WERI-Rb-1 (cell line): ENCODE measurements around the gene DHFR2.
"Not testable (repeated sequence)": the region's sequence is repeated elsewhere in the genome, so short reads cannot be mapped to it uniquely, and the experiment has no call there.

Source experiments
- DNase-seq: peaks from one replicate; pipeline ENCODE4 v3.0.0-alpha.2; 2020
- H3K27ac ChIP-seq: fragments of 250-450 bp; sonication (Bioruptor Pico); 2 replicates; pipeline ENCODE4 v1.5.1; 2020; ENCODE audit warnings: mild to moderate bottlenecking, moderate library complexity
- H3K27me3 ChIP-seq: fragments of 250-450 bp; sonication (Bioruptor Pico); 2 replicates; pipeline ENCODE4 v1.5.1; 2021; ENCODE audit warnings: mild to moderate bottlenecking, low read depth, moderate library complexity; ENCODE audit not compliant: insufficient read depth, severe bottlenecking
- H3K36me3 ChIP-seq: fragments of 250-450 bp; sonication (Bioruptor Pico); 2 replicates; pipeline ENCODE4 v1.5.1; 2020; ENCODE audit warnings: mild to moderate bottlenecking, moderate library complexity
- H3K4me3 ChIP-seq: 2 replicates; pipeline ENCODE4 v1.5.1; 2011; ENCODE audit warnings: low read depth, mild to moderate bottlenecking, control low read depth, low read length
- H3K9me3 ChIP-seq: fragments of 250-450 bp; sonication (Bioruptor Pico); 2 replicates; pipeline ENCODE4 v1.5.1; 2021; ENCODE audit warnings: mild to moderate bottlenecking, moderate library complexity; ENCODE audit not compliant: severe bottlenecking
- TF ChIP-seq, protein P1 (sequence below): IDR thresholded peaks from 2 replicates; pipeline ENCODE4 v1.5.1; 2011; ENCODE audit warnings: low read depth, mild to moderate bottlenecking, control low read depth, inconsistent platforms, low read length

Gene DHFR2

GRCh38 chr3:94063496-94064119 is 892 bp upstream of the DHFR2 start:
- peak overlapping the region; percentile 90 for H3K4me3 ChIP-seq
- H3K27me3 ChIP-seq: no peaks in the 10 kb centered on the region
- no peak for DNase-seq
- TF ChIP-seq, protein P1, sequence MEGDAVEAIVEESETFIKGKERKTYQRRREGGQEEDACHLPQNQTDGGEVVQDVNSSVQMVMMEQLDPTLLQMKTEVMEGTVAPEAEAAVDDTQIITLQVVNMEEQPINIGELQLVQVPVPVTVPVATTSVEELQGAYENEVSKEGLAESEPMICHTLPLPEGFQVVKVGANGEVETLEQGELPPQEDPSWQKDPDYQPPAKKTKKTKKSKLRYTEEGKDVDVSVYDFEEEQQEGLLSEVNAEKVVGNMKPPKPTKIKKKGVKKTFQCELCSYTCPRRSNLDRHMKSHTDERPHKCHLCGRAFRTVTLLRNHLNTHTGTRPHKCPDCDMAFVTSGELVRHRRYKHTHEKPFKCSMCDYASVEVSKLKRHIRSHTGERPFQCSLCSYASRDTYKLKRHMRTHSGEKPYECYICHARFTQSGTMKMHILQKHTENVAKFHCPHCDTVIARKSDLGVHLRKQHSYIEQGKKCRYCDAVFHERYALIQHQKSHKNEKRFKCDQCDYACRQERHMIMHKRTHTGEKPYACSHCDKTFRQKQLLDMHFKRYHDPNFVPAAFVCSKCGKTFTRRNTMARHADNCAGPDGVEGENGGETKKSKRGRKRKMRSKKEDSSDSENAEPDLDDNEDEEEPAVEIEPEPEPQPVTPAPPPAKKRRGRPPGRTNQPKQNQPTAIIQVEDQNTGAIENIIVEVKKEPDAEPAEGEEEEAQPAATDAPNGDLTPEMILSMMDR: no peak
- no peaks in the 10 kb centered on the region for H3K9me3 ChIP-seq
- peaks cover 6% of the 10 kb centered on the region for H3K36me3 ChIP-seq
- H3K27ac ChIP-seq: peak overlapping the region; percentile 90

- H3K9me3 ChIP-seq: no peaks in the 10 kb centered on the region
- H3K36me3 ChIP-seq: peaks cover 3% of the 10 kb centered on the region; the same call in 1 of the 2 replicates
- H3K4me3 ChIP-seq: no peak overlapping the region
- H3K27me3 ChIP-seq: no peaks in the 10 kb centered on the region
- TF ChIP-seq, protein P1: no peak
- H3K27ac ChIP-seq: no peak overlapping the region
- no peak for DNase-seq
Observed at GRCh38 chr3:94061297-94061696, 1.4 kb downstream of the DHFR2 start.

GRCh38 chr3:94050546-94050945 is 12.2 kb downstream of the DHFR2 start:
- no peaks in the 10 kb centered on the region for H3K27me3 ChIP-seq
- peaks cover 6% of the 10 kb centered on the region for H3K36me3 ChIP-seq
- no peak overlapping the region for H3K27ac ChIP-seq
- no peaks in the 10 kb centered on the region for H3K9me3 ChIP-seq
- TF ChIP-seq, protein P1: no peak
- no peak for DNase-seq
- no peak overlapping the region for H3K4me3 ChIP-seq

DNA sequence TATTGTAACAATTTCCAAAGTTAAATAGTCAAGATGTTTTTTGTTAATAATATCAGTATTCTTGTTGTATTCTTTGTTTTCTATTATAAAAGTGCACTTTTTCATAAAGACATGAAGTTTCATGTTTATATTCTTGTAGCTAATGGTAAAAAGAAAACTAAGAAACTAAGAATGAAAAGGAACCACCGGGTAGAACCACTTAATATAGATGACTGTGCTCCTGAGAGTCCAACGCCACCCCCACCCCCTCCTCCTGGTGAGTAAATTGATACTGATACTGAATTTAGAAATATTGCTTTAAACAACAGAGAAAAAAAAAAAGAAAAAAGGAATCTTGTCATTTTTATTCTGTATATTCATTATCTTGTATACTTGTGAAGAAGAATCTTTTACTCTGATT is 13.4 kb downstream of the DHFR2 start:
- Histone ChIP-seq H3K27ac (no peak overlapping the region), H3K9me3 (no peaks in the 10 kb centered on the region), H3K4me3 (no peak overlapping the region), H3K27me3 (no peaks in the 10 kb centered on the region), H3K36me3 (peaks cover 11% of the 10 kb centered on the region)
- DNase-seq: no peak
- TF ChIP-seq, protein P1: no peak

DNA sequence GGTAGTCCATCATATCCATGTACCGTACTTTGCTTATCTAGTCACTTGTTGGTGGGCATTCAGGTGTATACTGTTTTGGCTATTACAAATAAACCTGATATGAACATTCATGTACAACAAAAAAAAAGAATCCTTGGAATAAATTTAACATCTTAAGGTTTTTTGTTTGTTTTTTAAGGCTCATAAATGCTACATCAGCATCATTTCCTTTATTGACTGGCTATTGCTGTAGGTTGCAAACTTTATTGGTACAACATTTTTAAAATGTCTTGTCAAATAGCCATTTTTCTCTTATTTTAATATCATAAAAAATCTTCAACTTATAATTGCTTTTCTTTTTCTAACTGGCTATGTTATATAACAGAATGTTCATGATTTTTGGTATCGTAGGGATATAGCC is 16.2 kb downstream of the DHFR2 start:
- Histone ChIP-seq H3K9me3 (peaks cover 4% of the 10 kb centered on the region), H3K36me3 (peaks cover 5% of the 10 kb centered on the region), H3K27ac (no peak overlapping the region), H3K4me3 (no peak overlapping the region), H3K27me3 (no peaks in the 10 kb centered on the region)
- DNase-seq: no peak
- TF ChIP-seq, protein P1: no peak

DNA sequence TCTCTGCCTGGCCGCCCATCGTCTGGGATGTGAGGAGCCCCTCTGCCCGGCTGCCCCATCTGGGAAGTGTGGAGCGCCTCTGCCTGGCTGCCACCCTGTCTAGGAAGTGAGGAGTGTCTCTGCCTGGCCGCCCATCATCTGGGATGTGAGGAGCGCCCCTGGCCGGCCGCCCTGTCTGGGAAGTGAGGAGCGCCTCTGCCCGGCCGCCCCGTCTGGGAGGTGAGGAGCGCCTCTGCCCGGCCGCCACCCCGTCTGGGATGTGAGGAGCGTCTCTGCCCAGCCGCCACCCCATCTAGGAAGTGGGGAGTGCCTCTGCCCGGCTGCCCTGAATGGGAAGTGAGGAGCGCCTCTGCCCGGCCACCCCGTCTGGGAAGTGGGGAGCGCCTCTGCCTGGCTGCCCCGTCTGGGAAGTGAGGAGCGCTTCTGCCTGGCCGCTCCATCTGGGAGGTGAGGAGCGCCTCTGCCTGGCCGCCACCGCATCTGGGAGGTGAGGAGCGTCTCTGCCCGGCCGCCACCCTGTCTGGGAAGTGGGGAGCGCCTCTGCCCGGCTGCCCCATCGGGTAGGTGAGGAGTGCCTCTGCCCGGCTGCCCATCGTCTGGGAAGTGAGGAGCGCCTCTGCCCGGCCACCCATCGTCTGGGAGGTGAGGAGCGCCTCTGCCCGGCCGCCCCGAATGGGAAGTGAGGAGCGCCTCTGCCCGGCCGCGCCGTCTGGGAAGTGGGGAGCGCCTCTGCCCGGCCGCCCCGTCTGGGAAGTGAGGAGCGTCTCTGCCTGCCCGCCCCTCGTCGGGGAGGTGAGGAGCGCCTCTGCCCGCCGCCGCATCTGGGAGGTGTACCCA is 18.4 kb downstream of the DHFR2 start:
- not testable (repeated sequence) for H3K9me3 ChIP-seq, DNase-seq, H3K27me3 ChIP-seq, H3K4me3 ChIP-seq, H3K36me3 ChIP-seq, H3K27ac ChIP-seq
